NCI-H82 (cell line): Measurements from ENCODE around the gene TNFRSF11A.

Source experiments
- DNase-seq: peaks from one replicate; lab custom pipeline; 2025; lab: John Stamatoyannopoulos, UW

Gene TNFRSF11A

GRCh38 chr18:62325806-62326645 is 916 bp downstream of the TNFRSF11A start:
- DNase-seq, result peak; percentile 43

GRCh38 chr18:62326646-62327348 is 1.7 kb downstream of the TNFRSF11A start:
- DNase-seq, result peak; percentile 7

GRCh38 chr18:62327977-62328376 is 2.9 kb downstream of the TNFRSF11A start:
- no peak for DNase-seq

- no peak for DNase-seq
These were observed 3.7 kb downstream of the TNFRSF11A start for GRCh38 chr18:62328586-62329525.

- DNase-seq, result peak; percentile 4
These were observed 4.8 kb downstream of the TNFRSF11A start for GRCh38 chr18:62329691-62330454.

GRCh38 chr18:62330650-62331049 is 5.5 kb downstream of the TNFRSF11A start:
- no peak for DNase-seq

- DNase-seq, result no peak
These were observed 6.7 kb downstream of the TNFRSF11A start for GRCh38 chr18:62331581-62332356.

GRCh38 chr18:62332431-62332830 is 7.3 kb downstream of the TNFRSF11A start:
- DNase-seq, result no peak

GRCh38 chr18:62332964-62333695 is 8.0 kb downstream of the TNFRSF11A start:
- peak; percentile 82 for DNase-seq

GRCh38 chr18:62334120-62334519 is 9.0 kb downstream of the TNFRSF11A start:
- DNase-seq, result no peak

- no peak for DNase-seq
These were observed 10.4 kb downstream of the TNFRSF11A start for GRCh38 chr18:62335494-62335893.

GRCh38 chr18:62336618-62337017 is 11.5 kb downstream of the TNFRSF11A start:
- DNase-seq, result no peak

GRCh38 chr18:62337336-62337735 is 12.2 kb downstream of the TNFRSF11A start:
- no peak for DNase-seq

GRCh38 chr18:62338446-62339105 is 13.5 kb downstream of the TNFRSF11A start:
- DNase-seq, result no peak

GRCh38 chr18:62339106-62339988 is 14.2 kb downstream of the TNFRSF11A start:
- no peak for DNase-seq

- no peak for DNase-seq
These were observed 15.9 kb downstream of the TNFRSF11A start for GRCh38 chr18:62340996-62341395.

GRCh38 chr18:62341473-62341872 is 16.4 kb downstream of the TNFRSF11A start:
- DNase-seq, result no peak

GRCh38 chr18:62342884-62343283 is 17.8 kb downstream of the TNFRSF11A start:
- no peak for DNase-seq
